Hepatocyte (in vitro differentiated cells): ENCODE data around the gene FIP1L1. TPM values are rescaled to one million over a fixed set of nuclear protein-coding genes. Genes with fewer than 3 reads are reported as not detected.

ENCODE experiments used
- DNase-seq: peaks from one replicate; pipeline ENCODE4 v3.0.0-alpha.2; 2016; ENCODE audit warnings: low spot score
- H2AFZ ChIP-seq: fragments of 200-600 bp; sonication (generic); 2 replicates; pipeline ENCODE4 v1.6.0; 2016; ENCODE audit warnings: antibody characterized with exemption, mild to moderate bottlenecking
- H3K27ac ChIP-seq: fragments of 200-600 bp; sonication (generic); 2 replicates; pipeline ENCODE4 v1.5.1; 2016; ENCODE audit warnings: mild to moderate bottlenecking
- H3K27me3 ChIP-seq: fragments of 200-600 bp; sonication (generic); 2 replicates; pipeline ENCODE4 v1.6.1; 2016
- H3K36me3 ChIP-seq: fragments of 200-600 bp; sonication (generic); replicated peaks from 2 replicates; pipeline ENCODE4 v1.5.1; 2016; ENCODE audit warnings: low read depth; ENCODE audit not compliant: insufficient read depth
- H3K4me1 ChIP-seq: fragments of 200-600 bp; sonication (generic); 2 replicates; pipeline ENCODE4 v1.5.1; 2016; ENCODE audit warnings: mild to moderate bottlenecking, moderate library complexity; ENCODE audit not compliant: insufficient read depth
- H3K4me2 ChIP-seq: fragments of 200-600 bp; sonication (generic); 2 replicates; pipeline ENCODE4 v1.6.0; 2016
- H3K4me3 ChIP-seq: fragments of 200-600 bp; sonication (generic); 2 replicates; pipeline ENCODE4 v1.5.1; 2016; ENCODE audit warnings: mild to moderate bottlenecking
- H3K79me2 ChIP-seq: fragments of 200-600 bp; sonication (generic); 2 replicates; pipeline ENCODE4 v1.6.0; 2017; ENCODE audit warnings: mild to moderate bottlenecking
- H3K9me2 ChIP-seq: fragments of 200-600 bp; sonication (generic); replicated peaks from 2 replicates; pipeline ENCODE4 v1.6.0; 2017; ENCODE audit warnings: mild to moderate bottlenecking; ENCODE audit not compliant: insufficient read depth
- H3K9me3 ChIP-seq: fragments of 200-600 bp; sonication (generic); 2 replicates; pipeline ENCODE4 v1.5.1; 2016; ENCODE audit warnings: low read depth, mild to moderate bottlenecking
- H4K20me1 ChIP-seq: fragments of 200-600 bp; sonication (generic); 2 replicates; pipeline ENCODE4 v1.6.0; 2016; ENCODE audit warnings: mild to moderate bottlenecking; ENCODE audit not compliant: insufficient read depth, poor library complexity, severe bottlenecking
- CTCF ChIP-seq: fragments of 200-600 bp; sonication (generic); IDR thresholded peaks from 2 replicates; pipeline ENCODE4 v1.5.1; 2016; ENCODE audit warnings: antibody characterized with exemption, mild to moderate bottlenecking; ENCODE audit not compliant: poor library complexity
- EZH2 ChIP-seq: fragments of 200-600 bp; sonication (generic); IDR thresholded peaks from 2 replicates; pipeline ENCODE4 v1.6.1; 2016; ENCODE audit warnings: antibody characterized with exemption, mild to moderate bottlenecking, borderline replicate concordance
- EZH2phosphoT487 ChIP-seq: fragments of 200-600 bp; sonication (generic); IDR thresholded peaks from one replicate; pipeline ENCODE4 v1.6.1; 2018; ENCODE audit warnings: antibody characterized with exemption, mild to moderate bottlenecking, low read depth, moderate library complexity; ENCODE audit not compliant: unreplicated experiment, severe bottlenecking
- WGBS: methylation state at CpG from one replicate; pipeline ENCODE4 v1.1.6; 2016; ENCODE audit warnings: low lambda C conversion rate; ENCODE audit errors: missing lambda C conversion rate; 5-methylcytosine and 5-hydroxymethylcytosine counted together
- polyA plus RNA-seq: library from polyadenylated mRNA; unstranded; fragments of >200 nt; fragmentation: Nextera tagmentation; extraction: Ambion mirVana; gene quantifications from 2 replicates; pipeline ENCODE4 v1.2.1, GENCODE V29; 2016
- total RNA-seq: library from RNA; depleted of rRNA; stranded (reverse); fragments of >200 nt; gene quantifications from 2 replicates; pipeline ENCODE4 v1.2.3, GENCODE V29; 2014

The FIP1L1 gene
- total and polyA plus RNA-seq, 2 experiments from 2014 or later, result 50.7 to 75.6 TPM

GRCh38 chr4:53362093-53362492 is 15.3 kb upstream of the FIP1L1 start:
- Histone ChIP-seq H3K4me3 (no peak overlapping the region), H3K27ac (no peak overlapping the region), H3K9me2 (no peaks in the 10 kb centered on the region), H3K4me1 (peaks cover 3% of the 10 kb centered on the region), H3K36me3 (no peaks in the 10 kb centered on the region), H3K79me2 (peaks cover 54% of the 10 kb centered on the region), H4K20me1 (no peaks in the 10 kb centered on the region), H2AFZ (no peak overlapping the region), H3K9me3 (no peaks in the 10 kb centered on the region), H3K4me2 (no peak overlapping the region), H3K27me3 (no peaks in the 10 kb centered on the region)
- no peak for TF ChIP-seq EZH2
- no peak for TF ChIP-seq EZH2phosphoT487
- no peak for TF ChIP-seq CTCF
- no peak for DNase-seq
- 100% methylated on average over 1 of the region's 1 CpG for WGBS

GRCh38 chr4:53364624-53365023 is 12.8 kb upstream of the FIP1L1 start:
- Histone ChIP-seq H3K9me3 (no peaks in the 10 kb centered on the region), H3K36me3 (no peaks in the 10 kb centered on the region), H3K9me2 (no peaks in the 10 kb centered on the region), H3K27ac (no peak overlapping the region), H3K4me3 (peak overlapping the region; percentile 77), H3K27me3 (peaks cover 18% of the 10 kb centered on the region), H3K79me2 (peaks cover 41% of the 10 kb centered on the region), H3K4me2 (peak overlapping the region; percentile 83), H4K20me1 (no peaks in the 10 kb centered on the region), H3K4me1 (peaks cover 3% of the 10 kb centered on the region), H2AFZ (peak overlapping the region; percentile 87)
- DNase-seq, result no peak
- WGBS, result 79% methylated on average over 3 of the region's 3 CpGs
- no peak for TF ChIP-seq EZH2phosphoT487
- TF ChIP-seq CTCF, result no peak
- no peak for TF ChIP-seq EZH2

- peaks cover 3% of the 10 kb centered on the region for H3K4me1 ChIP-seq
- H2AFZ ChIP-seq, result peak overlapping the region; percentile 87
- no peaks in the 10 kb centered on the region for H3K36me3 ChIP-seq
- H4K20me1 ChIP-seq, result no peaks in the 10 kb centered on the region
- peak overlapping the region; percentile 83 for H3K4me2 ChIP-seq
- peaks cover 38% of the 10 kb centered on the region for H3K79me2 ChIP-seq
- no peak overlapping the region for H3K27ac ChIP-seq
- H3K9me2 ChIP-seq, result no peaks in the 10 kb centered on the region
- H3K4me3 ChIP-seq, result peak overlapping the region; percentile 77
- TF ChIP-seq EZH2, result no peak
- TF ChIP-seq CTCF, result no peak
- TF ChIP-seq EZH2phosphoT487, result no peak
- DNase-seq, result peak; percentile 18
- no peaks in the 10 kb centered on the region for H3K9me3 ChIP-seq
- H3K27me3 ChIP-seq, result peaks cover 22% of the 10 kb centered on the region
- WGBS, result 1% methylated on average over 8 of the region's 8 CpGs
Measured at GRCh38 chr4:53365121-53365485, 12.3 kb upstream of the FIP1L1 start.
